ENCODE results near the gene SH3D21.

The SH3D21 gene

GRCh38 chr1:36322041-36322785 lies 16.0 kb downstream of the SH3D21 start:
- POLR2A ChIA-PET: no interaction called here
- H3K4me3 ChIP-seq (ENCODE audit: control insufficient read depth in 1 of 7, extremely low read depth in 1 of 7, insufficient read depth in 4 of 7, low read depth in 2 of 7, low read length in 6 of 7): peak overlapping the region in 5 of 7 experiments; percentile 63 to 86 (median 77)
- H3K4me1 ChIP-seq (ENCODE audit: control extremely low read depth in 1 of 4, control insufficient read depth in 4 of 4, insufficient read depth in 4 of 4, low read length in 3 of 4): peaks cover 4 to 57% (median 54%) of the 10 kb centered on the region in 4 experiments
- WGBS (ENCODE audit: insufficient coverage): 25% methylated on average over 55 of the region's 67 CpGs
- DNase-seq: no peak
- peak overlapping the region in 1 of 2 experiments; percentile 38 for H3K27ac ChIP-seq (ENCODE audit: insufficient read depth in 1 of 2, low read depth in 1 of 2, low read length in 2 of 2, poor library complexity in 1 of 2, severe bottlenecking in 2 of 2)
- no peaks in the 10 kb centered on the region for H3K27me3 ChIP-seq (replicated peaks in 2 of 5; ENCODE audit: control insufficient read depth in 4 of 5, insufficient read depth in 5 of 5, low read length in 4 of 5)
- H3K36me3 ChIP-seq (ENCODE audit: control insufficient read depth in 4 of 4, insufficient read depth in 4 of 4, low read length in 3 of 4): peaks cover 0 to 16% (median 1%) of the 10 kb centered on the region in 4 experiments
- H3K9me3 ChIP-seq (ENCODE audit: control extremely low read depth in 1 of 5, control insufficient read depth in 4 of 5, insufficient read depth in 2 of 5, low read depth in 1 of 5, low read length in 4 of 5): no peaks in the 10 kb centered on the region
- CTCF ChIA-PET: interaction anchor here (1.1 to 1.9 kb wide), 4 partner anchors 20 to 45 kb away, joined by 3 to 8 read pairs (median 4); no protein-coding TSS in a partner anchor

GRCh38 chr1:36322786-36323635 lies 16.8 kb downstream of the SH3D21 start:
- under 1% methylated on average over 50 of the region's 83 CpGs for WGBS (ENCODE audit: insufficient coverage)
- no peaks in the 10 kb centered on the region for H3K9me3 ChIP-seq (ENCODE audit: control extremely low read depth in 1 of 5, control insufficient read depth in 4 of 5, insufficient read depth in 2 of 5, low read depth in 1 of 5, low read length in 4 of 5)
- peak overlapping the region in 1 of 2 experiments; percentile 70 for H3K27ac ChIP-seq (ENCODE audit: insufficient read depth in 1 of 2, low read depth in 1 of 2, low read length in 2 of 2, poor library complexity in 1 of 2, severe bottlenecking in 2 of 2)
- H3K4me1 ChIP-seq (ENCODE audit: control extremely low read depth in 1 of 4, control insufficient read depth in 4 of 4, insufficient read depth in 4 of 4, low read length in 3 of 4): peaks cover 4 to 64% (median 62%) of the 10 kb centered on the region in 4 experiments
- H3K4me3 ChIP-seq (ENCODE audit: control insufficient read depth in 1 of 7, extremely low read depth in 1 of 7, insufficient read depth in 4 of 7, low read depth in 2 of 7, low read length in 6 of 7): peak overlapping the region; percentile 31 to 86 (median 76)
- CTCF ChIA-PET: interaction anchor here (1.1 to 2.0 kb wide), 5 partner anchors 11 to 74 kb away, joined by 3 to 5 read pairs (median 4); partner anchors contain the start of gene LSM10
- POLR2A ChIA-PET: interaction anchor here (0.6 kb wide), 1 partner anchor 1505 kb away, joined by 3 read pairs; no protein-coding TSS in a partner anchor
- H3K27me3 ChIP-seq (replicated peaks in 2 of 5; ENCODE audit: control insufficient read depth in 4 of 5, insufficient read depth in 5 of 5, low read length in 4 of 5): no peaks in the 10 kb centered on the region
- DNase-seq: peak in 2 of 3 donors; percentile 75 to 85
- peaks cover 0 to 13% (median 0%) of the 10 kb centered on the region in 4 experiments for H3K36me3 ChIP-seq (ENCODE audit: control insufficient read depth in 4 of 4, insufficient read depth in 4 of 4, low read length in 3 of 4)

GRCh38 chr1:36323636-36324352 lies 17.6 kb downstream of the SH3D21 start, which contains the start of gene EVA1B:
Gene EVA1B (minus strand): TSS chr1:36323645. CDS start chr1:36323037, 608 bp downstream.
- Histone ChIP-seq H3K4me3 (ENCODE audit: control insufficient read depth in 1 of 7, extremely low read depth in 1 of 7, insufficient read depth in 4 of 7, low read depth in 2 of 7, low read length in 6 of 7) (peak within 1 kb of the TSS; percentile 31 to 86 (median 76)), H3K9me3 (ENCODE audit: control extremely low read depth in 1 of 5, control insufficient read depth in 4 of 5, insufficient read depth in 2 of 5, low read depth in 1 of 5, low read length in 4 of 5) (no peaks in the 10 kb centered on the region), H3K27ac (ENCODE audit: insufficient read depth in 1 of 2, low read depth in 1 of 2, low read length in 2 of 2, poor library complexity in 1 of 2, severe bottlenecking in 2 of 2) (peak within 1 kb of the TSS; percentile 50 to 79), H3K27me3 (replicated peaks in 2 of 5; ENCODE audit: control insufficient read depth in 4 of 5, insufficient read depth in 5 of 5, low read length in 4 of 5) (no peaks in the 10 kb centered on the region), H3K4me1 (ENCODE audit: control extremely low read depth in 1 of 4, control insufficient read depth in 4 of 4, insufficient read depth in 4 of 4, low read length in 3 of 4) (peaks cover 4 to 69% (median 67%) of the 10 kb centered on the region in 4 experiments), H3K36me3 (ENCODE audit: control insufficient read depth in 4 of 4, insufficient read depth in 4 of 4, low read length in 3 of 4) (peaks cover 0 to 11% (median 0%) of the 10 kb centered on the region in 4 experiments)
- CTCF ChIA-PET: interaction anchor here (1.3 to 3.2 kb wide), 6 partner anchors 12 to 74 kb away, joined by 4 to 15 read pairs (median 5); partner anchors contain the start of gene LSM10
- DNase-seq: peak in 2 of 3 donors; percentile 66 to 73
- POLR2A ChIA-PET: interaction anchor here (0.8 kb wide), 1 partner anchor 31 kb away, joined by 3 read pairs; no protein-coding TSS in a partner anchor
- 4% methylated on average over 18 of the region's 36 CpGs for WGBS (ENCODE audit: insufficient coverage)

GRCh38 chr1:36324353-36324703 lies 18.2 kb downstream of the SH3D21 start:
- Histone ChIP-seq H3K9me3 (ENCODE audit: control extremely low read depth in 1 of 5, control insufficient read depth in 4 of 5, insufficient read depth in 2 of 5, low read depth in 1 of 5, low read length in 4 of 5) (no peaks in the 10 kb centered on the region), H3K27me3 (replicated peaks in 2 of 5; ENCODE audit: control insufficient read depth in 4 of 5, insufficient read depth in 5 of 5, low read length in 4 of 5) (no peaks in the 10 kb centered on the region), H3K4me3 (ENCODE audit: control insufficient read depth in 1 of 7, extremely low read depth in 1 of 7, insufficient read depth in 4 of 7, low read depth in 2 of 7, low read length in 6 of 7) (peak overlapping the region in 3 of 7 experiments; percentile 2 to 86 (median 77)), H3K4me1 (ENCODE audit: control extremely low read depth in 1 of 4, control insufficient read depth in 4 of 4, insufficient read depth in 4 of 4, low read length in 3 of 4) (peaks cover 4 to 73% (median 72%) of the 10 kb centered on the region in 4 experiments), H3K36me3 (ENCODE audit: control insufficient read depth in 4 of 4, insufficient read depth in 4 of 4, low read length in 3 of 4) (peaks cover 0 to 11% (median 0%) of the 10 kb centered on the region in 4 experiments), H3K27ac (ENCODE audit: insufficient read depth in 1 of 2, low read depth in 1 of 2, low read length in 2 of 2, poor library complexity in 1 of 2, severe bottlenecking in 2 of 2) (peak overlapping the region in 1 of 2 experiments; percentile 79)
- ChIA-PET CTCF (interaction anchor here (1.0 to 3.2 kb wide), 6 partner anchors 13 to 73 kb away, joined by 3 to 15 read pairs (median 4); partner anchors contain the start of gene LSM10), POLR2A (interaction anchor here (0.8 kb wide), 1 partner anchor 31 kb away, joined by 3 read pairs; no protein-coding TSS in a partner anchor)
- no peak for DNase-seq
- WGBS (ENCODE audit: insufficient coverage): 7% methylated on average over 3 of the region's 9 CpGs

- Histone ChIP-seq H3K36me3 (ENCODE audit: control insufficient read depth in 4 of 4, insufficient read depth in 4 of 4, low read length in 3 of 4) (peaks cover 0 to 6% (median 0%) of the 10 kb centered on the region in 4 experiments), H3K4me1 (ENCODE audit: control extremely low read depth in 1 of 4, control insufficient read depth in 4 of 4, insufficient read depth in 4 of 4, low read length in 3 of 4) (peaks cover 4 to 59% (median 58%) of the 10 kb centered on the region in 4 experiments), H3K9me3 (ENCODE audit: control extremely low read depth in 1 of 5, control insufficient read depth in 4 of 5, insufficient read depth in 2 of 5, low read depth in 1 of 5, low read length in 4 of 5) (no peaks in the 10 kb centered on the region), H3K27ac (ENCODE audit: insufficient read depth in 1 of 2, low read depth in 1 of 2, low read length in 2 of 2, poor library complexity in 1 of 2, severe bottlenecking in 2 of 2) (no peak overlapping the region), H3K27me3 (replicated peaks in 2 of 5; ENCODE audit: control insufficient read depth in 4 of 5, insufficient read depth in 5 of 5, low read length in 4 of 5) (no peaks in the 10 kb centered on the region), H3K4me3 (ENCODE audit: control insufficient read depth in 1 of 7, extremely low read depth in 1 of 7, insufficient read depth in 4 of 7, low read depth in 2 of 7, low read length in 6 of 7) (no peak overlapping the region)
- ChIA-PET CTCF (interaction anchor here (0.9 to 3.2 kb wide), 8 partner anchors 16 to 138 kb away, joined by 3 to 15 read pairs (median 4); partner anchors contain the start of gene SH3D21), POLR2A (interaction anchor here (1.1 kb wide), 1 partner anchor 24 kb away, joined by 3 read pairs; no protein-coding TSS in a partner anchor)
- WGBS (ENCODE audit: insufficient coverage): 36% methylated on average over 5 of the region's 6 CpGs
- DNase-seq: peak in 2 of 3 donors; percentile 72 to 73
Measured at GRCh38 chr1:36326499-36326898, 20.3 kb downstream of the SH3D21 start.
